Astrocyte (in vitro differentiated cells and primary cell): ENCODE results near the gene MLPH. TPM values are rescaled to one million over a fixed set of nuclear protein-coding genes. Genes with fewer than 3 reads are reported as not detected.

Experiments
- DNase-seq: peaks from one replicate; pipeline ENCODE4 v3.0.0-alpha.2; 2010; ENCODE audit warnings: low read depth
- FAIRE-seq: peaks from 2 replicates; lab custom pipeline; 2011; peaks lifted over from hg19 to GRCh38; lab: Jason Lieb, UNC
- H2AFZ ChIP-seq: 2 replicates; pipeline ENCODE4 v1.6.0; 2012; ENCODE audit warnings: low read depth, low read length, inconsistent platforms
- H3K27ac ChIP-seq: 2 replicates; pipeline ENCODE4 v1.5.1; 2011; ENCODE audit warnings: low read depth, low read length, inconsistent platforms
- H3K27me3 ChIP-seq: 2 replicates; pipeline ENCODE4 v1.6.0; 2011; ENCODE audit warnings: low read length, inconsistent platforms; ENCODE audit not compliant: insufficient read depth
- H3K36me3 ChIP-seq: 2 replicates; pipeline ENCODE4 v1.5.1; 2011; ENCODE audit warnings: low read length, inconsistent platforms; ENCODE audit not compliant: insufficient read depth
- H3K4me1 ChIP-seq: 2 replicates; pipeline ENCODE4 v1.5.1; 2011; ENCODE audit warnings: low read length, inconsistent platforms; ENCODE audit not compliant: insufficient read depth
- H3K4me2 ChIP-seq: 2 replicates; pipeline ENCODE4 v1.6.0; 2012; ENCODE audit warnings: low read length, inconsistent platforms
- H3K4me3 ChIP-seq: 2 replicates; pipeline ENCODE4 v1.5.1; 2011; ENCODE audit warnings: low read depth, mild to moderate bottlenecking, low read length, inconsistent platforms; ENCODE audit not compliant: insufficient read depth
- H3K79me2 ChIP-seq: 2 replicates; pipeline ENCODE4 v1.6.0; 2012; ENCODE audit warnings: mild to moderate bottlenecking, low read length, inconsistent platforms; ENCODE audit not compliant: insufficient read depth
- H3K9ac ChIP-seq: 2 replicates; pipeline ENCODE4 v1.6.0; 2012; ENCODE audit warnings: mild to moderate bottlenecking, low read length, inconsistent platforms
- H3K9me3 ChIP-seq: 2 replicates; pipeline ENCODE4 v1.5.1; 2012; ENCODE audit warnings: low read depth, mild to moderate bottlenecking, low read length, inconsistent platforms; ENCODE audit not compliant: insufficient read depth
- H4K20me1 ChIP-seq: 2 replicates; pipeline ENCODE4 v1.6.0; 2012; ENCODE audit warnings: low read length, inconsistent platforms; ENCODE audit not compliant: insufficient read depth
- H3K27ac Mint-ChIP-seq: one replicate; pipeline ENCODE4 v1.8.0; 2021; ENCODE audit warnings: mild to moderate bottlenecking, mixed read lengths; ENCODE audit not compliant: unreplicated experiment
- H3K27me3 Mint-ChIP-seq: one replicate; pipeline ENCODE4 v1.8.0; 2021; ENCODE audit warnings: low read depth, mixed read lengths; ENCODE audit not compliant: unreplicated experiment
- H3K36me3 Mint-ChIP-seq: one replicate; pipeline ENCODE4 v1.8.0; 2021; ENCODE audit warnings: low read depth, mixed read lengths; ENCODE audit not compliant: unreplicated experiment
- H3K4me1 Mint-ChIP-seq: one replicate; pipeline ENCODE4 v1.8.0; 2021; ENCODE audit warnings: low read depth, mixed read lengths; ENCODE audit not compliant: unreplicated experiment
- H3K4me3 Mint-ChIP-seq: one replicate; pipeline ENCODE4 v1.8.0; 2021; ENCODE audit warnings: mild to moderate bottlenecking, moderate library complexity, mixed read lengths; ENCODE audit not compliant: unreplicated experiment
- H3K9me3 Mint-ChIP-seq: one replicate; pipeline ENCODE4 v1.8.0; 2021; ENCODE audit warnings: mild to moderate bottlenecking, mixed read lengths; ENCODE audit not compliant: unreplicated experiment
- EZH2 ChIP-seq: IDR thresholded peaks from 2 replicates; pipeline ENCODE4 v1.6.1; 2012; ENCODE audit warnings: mild to moderate bottlenecking, low read length, inconsistent platforms; ENCODE audit not compliant: insufficient read depth
- total RNA-seq: library from RNA; stranded (reverse); gene quantifications from 2 replicates; pipeline ENCODE4 v1.2.1, GENCODE V29; 2021
- TF ChIP-seq, protein P1 (sequence below): IDR thresholded peaks from 2 replicates; pipeline ENCODE4 v1.5.1; 2011; ENCODE audit warnings: low read depth, mild to moderate bottlenecking, inconsistent platforms, low read length, moderate library complexity; ENCODE audit not compliant: insufficient read depth

The MLPH gene
- total RNA-seq, 1 donor from 2014 or later, result 14.2 TPM

DNA sequence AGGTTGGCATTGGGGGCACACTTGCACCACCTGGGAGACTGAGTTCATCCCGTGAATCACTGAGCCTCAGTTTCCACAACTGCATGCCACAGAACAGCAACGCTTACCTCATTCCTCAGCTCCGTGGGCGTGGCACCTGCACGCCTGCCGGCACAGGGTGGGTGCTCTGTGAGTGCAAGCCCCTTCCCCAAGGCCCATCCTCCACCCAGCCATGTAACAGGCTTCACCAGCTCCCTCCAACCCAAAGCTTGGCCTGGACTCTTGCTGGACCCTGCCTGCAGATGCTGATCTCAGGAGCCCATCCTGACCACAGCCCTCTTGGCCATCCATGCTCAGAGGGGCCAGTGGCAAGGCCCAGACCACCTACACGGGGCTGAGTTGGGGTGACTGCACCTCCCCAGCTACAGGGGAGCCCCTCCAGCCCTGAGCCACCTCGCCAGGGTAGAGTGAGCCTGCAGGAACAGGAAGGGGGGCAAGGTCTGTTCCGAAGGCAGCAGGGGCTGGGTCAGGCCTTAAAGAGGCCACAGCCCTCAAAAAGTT, 81.1 kb downstream of the MLPH start:
- DNase-seq (no peak), FAIRE-seq (no peak)
- TF ChIP-seq EZH2, result no peak
- TF ChIP-seq, protein P1, sequence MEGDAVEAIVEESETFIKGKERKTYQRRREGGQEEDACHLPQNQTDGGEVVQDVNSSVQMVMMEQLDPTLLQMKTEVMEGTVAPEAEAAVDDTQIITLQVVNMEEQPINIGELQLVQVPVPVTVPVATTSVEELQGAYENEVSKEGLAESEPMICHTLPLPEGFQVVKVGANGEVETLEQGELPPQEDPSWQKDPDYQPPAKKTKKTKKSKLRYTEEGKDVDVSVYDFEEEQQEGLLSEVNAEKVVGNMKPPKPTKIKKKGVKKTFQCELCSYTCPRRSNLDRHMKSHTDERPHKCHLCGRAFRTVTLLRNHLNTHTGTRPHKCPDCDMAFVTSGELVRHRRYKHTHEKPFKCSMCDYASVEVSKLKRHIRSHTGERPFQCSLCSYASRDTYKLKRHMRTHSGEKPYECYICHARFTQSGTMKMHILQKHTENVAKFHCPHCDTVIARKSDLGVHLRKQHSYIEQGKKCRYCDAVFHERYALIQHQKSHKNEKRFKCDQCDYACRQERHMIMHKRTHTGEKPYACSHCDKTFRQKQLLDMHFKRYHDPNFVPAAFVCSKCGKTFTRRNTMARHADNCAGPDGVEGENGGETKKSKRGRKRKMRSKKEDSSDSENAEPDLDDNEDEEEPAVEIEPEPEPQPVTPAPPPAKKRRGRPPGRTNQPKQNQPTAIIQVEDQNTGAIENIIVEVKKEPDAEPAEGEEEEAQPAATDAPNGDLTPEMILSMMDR, result no peak
- Histone ChIP-seq H3K27me3 (no peaks in the 10 kb centered on the region), H4K20me1 (no peaks in the 10 kb centered on the region), H3K79me2 (no peaks in the 10 kb centered on the region), H3K4me2 (no peak overlapping the region), H3K9ac (no peak overlapping the region), H3K4me3 (no peak overlapping the region), H3K9me3 (peaks cover 12% of the 10 kb centered on the region), H3K4me1 (peaks cover 5% of the 10 kb centered on the region), H3K27ac (no peak overlapping the region), H3K36me3 (no peaks in the 10 kb centered on the region), H2AFZ (no peak overlapping the region)
- Mint-ChIP-seq H3K36me3 (peaks cover 2% of the 10 kb centered on the region), H3K27ac (no peak overlapping the region), H3K4me3 (no peak overlapping the region), H3K4me1 (peaks cover 4% of the 10 kb centered on the region), H3K27me3 (peaks cover 19% of the 10 kb centered on the region), H3K9me3 (peaks cover 4% of the 10 kb centered on the region)

DNA sequence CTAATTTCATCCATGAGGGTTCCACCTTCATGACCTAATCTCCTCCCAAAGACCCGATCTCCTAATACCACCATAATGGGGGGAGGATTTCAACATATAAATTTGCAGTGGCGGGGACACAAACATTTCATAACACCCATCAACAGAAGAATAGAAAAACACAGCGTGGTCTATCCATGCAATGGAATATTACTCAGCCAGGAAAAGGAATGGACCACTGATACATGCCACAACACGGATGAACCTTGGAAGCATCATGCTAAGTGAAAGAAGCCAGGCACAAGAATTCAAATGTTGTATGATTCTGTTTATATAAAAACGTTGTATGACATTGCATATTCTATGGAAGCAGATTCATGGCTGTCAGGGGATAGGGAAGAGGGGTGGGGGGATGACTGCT, 82.0 kb downstream of the MLPH start:
- Histone ChIP-seq H3K27ac (no peak overlapping the region), H2AFZ (no peak overlapping the region), H3K4me2 (no peak overlapping the region), H3K4me3 (no peak overlapping the region), H4K20me1 (no peaks in the 10 kb centered on the region), H3K9ac (no peak overlapping the region), H3K27me3 (no peaks in the 10 kb centered on the region), H3K79me2 (no peaks in the 10 kb centered on the region), H3K4me1 (peaks cover 5% of the 10 kb centered on the region), H3K36me3 (no peaks in the 10 kb centered on the region), H3K9me3 (peaks cover 12% of the 10 kb centered on the region)
- FAIRE-seq (no peak), DNase-seq (no peak)
- Mint-ChIP-seq H3K9me3 (peaks cover 4% of the 10 kb centered on the region), H3K27me3 (peaks cover 18% of the 10 kb centered on the region), H3K27ac (no peak overlapping the region), H3K4me3 (no peak overlapping the region), H3K36me3 (peaks cover 3% of the 10 kb centered on the region), H3K4me1 (peaks cover 4% of the 10 kb centered on the region)
- TF ChIP-seq, protein P1, result no peak
- no peak for TF ChIP-seq EZH2

DNA sequence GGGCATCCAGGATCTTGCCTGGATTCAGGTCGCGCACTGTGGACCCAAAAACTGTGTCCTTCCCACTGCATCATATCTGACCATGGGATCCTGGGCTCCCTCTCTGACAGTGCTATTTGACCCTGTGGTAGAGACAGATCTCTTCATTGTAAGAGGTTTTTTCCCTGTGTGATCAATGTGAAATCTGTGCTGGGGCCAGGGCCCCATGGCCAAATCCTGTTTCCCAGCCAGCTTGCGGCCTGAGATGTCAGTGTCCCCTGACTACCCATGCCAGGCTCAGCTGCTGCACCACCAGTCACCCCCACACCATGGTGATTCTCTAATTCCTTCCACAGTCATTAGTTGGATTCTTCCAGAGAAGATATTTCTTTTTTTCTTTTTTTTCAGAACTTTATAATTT, 82.8 kb downstream of the MLPH start:
- no peak overlapping the region for H2AFZ ChIP-seq
- Mint-ChIP-seq H3K4me3 (no peak overlapping the region), H3K9me3 (peaks cover 4% of the 10 kb centered on the region), H3K27ac (no peak overlapping the region), H3K27me3 (peaks cover 24% of the 10 kb centered on the region), H3K4me1 (peaks cover 4% of the 10 kb centered on the region), H3K36me3 (peaks cover 3% of the 10 kb centered on the region)
- H3K79me2 ChIP-seq, result no peaks in the 10 kb centered on the region
- TF ChIP-seq, protein P1, result no peak
- no peak for TF ChIP-seq EZH2
- FAIRE-seq, result no peak
- no peaks in the 10 kb centered on the region for H3K36me3 ChIP-seq
- no peak overlapping the region for H3K9ac ChIP-seq
- no peak for DNase-seq
- peaks cover 5% of the 10 kb centered on the region for H3K4me1 ChIP-seq
- no peaks in the 10 kb centered on the region for H4K20me1 ChIP-seq
- peaks cover 12% of the 10 kb centered on the region for H3K9me3 ChIP-seq
- no peak overlapping the region for H3K4me3 ChIP-seq
- H3K27me3 ChIP-seq, result no peaks in the 10 kb centered on the region
- H3K27ac ChIP-seq, result no peak overlapping the region
- no peak overlapping the region for H3K4me2 ChIP-seq
